ENCODE data around the gene DNMT3A.

GRCh38 chr2:25250331-25251070, 91.2 kb downstream of the DNMT3A start:
- no peak for TF ChIP-seq CTCF (IDR thresholded peaks at IDR 0.05 in 4 of 5, conservative IDR thresholded peaks at IDR 0.05 in 1 of 5)
- no peak for TF ChIP-seq POLR2A (IDR thresholded peaks at IDR 0.05)
